Measurements from ENCODE around the gene CLEC18A. TPM values are rescaled to one million over a fixed set of nuclear protein-coding genes. Genes with fewer than 3 reads are reported as not detected.

The CLEC18A gene
- total and polyA plus RNA-seq, 3 donors from 2014 or later: 10.0 to 15.7 (median 12.6) TPM

- Histone ChIP-seq H3K36me3 (ENCODE audit: low read depth, missing control alignments) (no peaks in the 10 kb centered on the region), H3K4me3 (no peak overlapping the region), H3K27me3 (no peaks in the 10 kb centered on the region), H3K9me3 (no peaks in the 10 kb centered on the region), H3K27ac (peak overlapping the region; percentile 51 to 74), H3K4me1 (peaks cover 20% of the 10 kb centered on the region)
- TF ChIP-seq CTCF (IDR thresholded peaks at IDR 0.05): no peak
- TF ChIP-seq POLR2A (IDR thresholded peaks at IDR 0.05): no peak
- 46 to 60% methylated on average over 18 to 20 of the region's 20 CpGs for WGBS, 2 donors
- intact Hi-C loops (cut with DNase I; ENCODE audit: low total_unique reads): loop anchor here (10.0 kb wide), 1 partner anchor 53 kb away; no protein-coding TSS in a partner anchor
- DNase-seq: peak; percentile 89
Observed at GRCh38 chr16:69917739-69918138, 33.4 kb upstream of the CLEC18A start.

- H3K4me3 ChIP-seq: no peak overlapping the region
- DNase-seq: no peak
- peaks cover 20% of the 10 kb centered on the region for H3K4me1 ChIP-seq
- H3K27me3 ChIP-seq: no peaks in the 10 kb centered on the region
- no peaks in the 10 kb centered on the region for H3K36me3 ChIP-seq (ENCODE audit: low read depth, missing control alignments)
- no peak for TF ChIP-seq CTCF (IDR thresholded peaks at IDR 0.05)
- no peak for TF ChIP-seq POLR2A (IDR thresholded peaks at IDR 0.05)
- no peaks in the 10 kb centered on the region for H3K9me3 ChIP-seq
- intact Hi-C loops (cut with DNase I; ENCODE audit: low total_unique reads): loop anchor here (10.0 kb wide), 1 partner anchor 53 kb away; no protein-coding TSS in a partner anchor
- peak overlapping the region; percentile 16 to 74 for H3K27ac ChIP-seq
- 76 to 86% methylated on average over 1 of the region's 1 CpG for WGBS, 2 donors
Observed at GRCh38 chr16:69918241-69918640, 32.9 kb upstream of the CLEC18A start.

- intact Hi-C loops (cut with DNase I; ENCODE audit: low total_unique reads): no loop called here
- Histone ChIP-seq H3K9me3 (no peaks in the 10 kb centered on the region), H3K36me3 (ENCODE audit: low read depth, missing control alignments) (no peaks in the 10 kb centered on the region), H3K27ac (no peak overlapping the region), H3K4me3 (no peak overlapping the region), H3K27me3 (no peaks in the 10 kb centered on the region), H3K4me1 (peaks cover 19% of the 10 kb centered on the region)
- 56 to 74% methylated on average over 2 of the region's 2 CpGs for WGBS, 2 donors
- no peak for DNase-seq
- TF ChIP-seq POLR2A (IDR thresholded peaks at IDR 0.05): no peak
- TF ChIP-seq CTCF (IDR thresholded peaks at IDR 0.05): no peak
Observed at GRCh38 chr16:69921127-69921526, 30.0 kb upstream of the CLEC18A start.

GRCh38 chr16:69922200-69922599, 28.9 kb upstream of the CLEC18A start:
- Histone ChIP-seq H3K36me3 (ENCODE audit: low read depth, missing control alignments) (no peaks in the 10 kb centered on the region), H3K4me3 (no peak overlapping the region), H3K9me3 (no peaks in the 10 kb centered on the region), H3K27me3 (no peaks in the 10 kb centered on the region), H3K27ac (peak overlapping the region in 1 of 2 donors; percentile 38), H3K4me1 (peaks cover 18% of the 10 kb centered on the region)
- 53 to 64% methylated on average over 6 of the region's 6 CpGs for WGBS, 2 donors
- intact Hi-C loops (cut with DNase I; ENCODE audit: low total_unique reads): no loop called here
- peak; percentile 39 for DNase-seq
- no peak for TF ChIP-seq POLR2A (IDR thresholded peaks at IDR 0.05)
- TF ChIP-seq CTCF (IDR thresholded peaks at IDR 0.05): no peak

- Histone ChIP-seq H3K4me1 (peaks cover 14% of the 10 kb centered on the region), H3K27me3 (no peaks in the 10 kb centered on the region), H3K4me3 (no peak overlapping the region), H3K27ac (peak overlapping the region; percentile 46 to 91), H3K36me3 (ENCODE audit: low read depth, missing control alignments) (no peaks in the 10 kb centered on the region), H3K9me3 (no peaks in the 10 kb centered on the region)
- no peak for DNase-seq
- intact Hi-C loops (cut with DNase I; ENCODE audit: low total_unique reads): no loop called here
- WGBS, 2 donors: 63 to 68% methylated on average over 10 to 11 of the region's 11 CpGs
- TF ChIP-seq CTCF (IDR thresholded peaks at IDR 0.05) (no peak), POLR2A (IDR thresholded peaks at IDR 0.05) (no peak)
Observed at GRCh38 chr16:69924041-69924775, 26.9 kb upstream of the CLEC18A start.

Data from testis (tissue), 3 donors.